22Rv1 (cell line): Measurements from ENCODE around the gene MTFR2.

ENCODE experiments used
- ZFX ChIP-seq: fragments of 450-650 bp; IDR thresholded peaks from 2 replicates; pipeline ENCODE4 v1.6.1; 2017; ENCODE audit warnings: antibody characterized with exemption, borderline replicate concordance
- TF ChIP-seq, protein P1 (sequence below): fragments of 450-650 bp; IDR thresholded peaks from 2 replicates; pipeline ENCODE4 v1.5.1; 2017; ENCODE audit warnings: mild to moderate bottlenecking

- TF ChIP-seq, protein P1, sequence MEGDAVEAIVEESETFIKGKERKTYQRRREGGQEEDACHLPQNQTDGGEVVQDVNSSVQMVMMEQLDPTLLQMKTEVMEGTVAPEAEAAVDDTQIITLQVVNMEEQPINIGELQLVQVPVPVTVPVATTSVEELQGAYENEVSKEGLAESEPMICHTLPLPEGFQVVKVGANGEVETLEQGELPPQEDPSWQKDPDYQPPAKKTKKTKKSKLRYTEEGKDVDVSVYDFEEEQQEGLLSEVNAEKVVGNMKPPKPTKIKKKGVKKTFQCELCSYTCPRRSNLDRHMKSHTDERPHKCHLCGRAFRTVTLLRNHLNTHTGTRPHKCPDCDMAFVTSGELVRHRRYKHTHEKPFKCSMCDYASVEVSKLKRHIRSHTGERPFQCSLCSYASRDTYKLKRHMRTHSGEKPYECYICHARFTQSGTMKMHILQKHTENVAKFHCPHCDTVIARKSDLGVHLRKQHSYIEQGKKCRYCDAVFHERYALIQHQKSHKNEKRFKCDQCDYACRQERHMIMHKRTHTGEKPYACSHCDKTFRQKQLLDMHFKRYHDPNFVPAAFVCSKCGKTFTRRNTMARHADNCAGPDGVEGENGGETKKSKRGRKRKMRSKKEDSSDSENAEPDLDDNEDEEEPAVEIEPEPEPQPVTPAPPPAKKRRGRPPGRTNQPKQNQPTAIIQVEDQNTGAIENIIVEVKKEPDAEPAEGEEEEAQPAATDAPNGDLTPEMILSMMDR: no peak
- TF ChIP-seq ZFX: no peak
Observed at GRCh38 chr6:136254851-136255466, 4.8 kb upstream of the MTFR2 start.
